ENCODE measurements around the gene NAA25. TPM values are rescaled to one million over a fixed set of nuclear protein-coding genes. Genes with fewer than 3 reads are reported as not detected.

Gene NAA25
- total RNA-seq, 6 experiments from 2014 or later, result 9.7 to 11.8 (median 10.8) TPM

GRCh38 chr12:112126000-112126438, 17.4 kb upstream of the NAA25 start:
- ATAC-seq (no peak), DNase-seq (no peak)
- peak overlapping the region; percentile 83 to 98 (median 87) for H3K4me3 ChIP-seq
- H3K27ac ChIP-seq, result peak overlapping the region; percentile 69 to 84 (median 71)
- 3% methylated on average over 14 of the region's 25 CpGs for WGBS (ENCODE audit: insufficient coverage, low coverage, low lambda C conversion rate, missing lambda C conversion rate)
- H3K9me3 ChIP-seq, result no peaks in the 10 kb centered on the region
- intact Hi-C loops (cut with DNase I), result no loop called here
- H3K36me3 ChIP-seq, result no peaks in the 10 kb centered on the region
- TF ChIP-seq CTCF (IDR thresholded peaks at IDR 0.05) (no peak), POLR2A (IDR thresholded peaks at IDR 0.05) (no peak)
- H3K4me1 ChIP-seq, result peaks cover 0 to 37% (median 16%) of the 10 kb centered on the region in 4 donors
- H3K27me3 ChIP-seq, result no peaks in the 10 kb centered on the region

- intact Hi-C loops (cut with DNase I), result no loop called here
- Histone ChIP-seq H3K4me1 (peaks cover 0 to 31% (median 13%) of the 10 kb centered on the region in 4 donors), H3K27ac (peak within 1 kb of the TSS; percentile 69 to 84 (median 71)), H3K4me3 (peak within 1 kb of the TSS; percentile 83 to 98 (median 87)), H3K27me3 (no peaks in the 10 kb centered on the region), H3K9me3 (no peaks in the 10 kb centered on the region), H3K36me3 (no peaks in the 10 kb centered on the region)
- DNase-seq (peak; percentile 98), ATAC-seq (peak; percentile 98 to 100 (median 99))
- TF ChIP-seq POLR2A (IDR thresholded peaks at IDR 0.05) (peak; percentile 97), CTCF (IDR thresholded peaks at IDR 0.05) (no peak)
- 0% methylated on average over 4 of the region's 63 CpGs for WGBS (ENCODE audit: insufficient coverage, low coverage, low lambda C conversion rate, missing lambda C conversion rate)
Observed at GRCh38 chr12:112125250-112125999, 16.8 kb upstream of the NAA25 start, which contains the start of gene TRAFD1. TRAFD1 (plus strand) TSS chr12:112125560; CDS start chr12:112130523, 4,963 bp downstream.

- intact Hi-C loops (cut with DNase I), result no loop called here
- no peak for TF ChIP-seq CTCF (IDR thresholded peaks at IDR 0.05)
- no peak for TF ChIP-seq POLR2A (IDR thresholded peaks at IDR 0.05)
- no peak for ATAC-seq
- H3K4me3 ChIP-seq, result peak overlapping the region in 1 of 3 donors; percentile 98
- H3K4me1 ChIP-seq, result peaks cover 0 to 26% (median 10%) of the 10 kb centered on the region in 4 donors
- H3K27me3 ChIP-seq, result no peaks in the 10 kb centered on the region
- no peak overlapping the region for H3K27ac ChIP-seq
- no peak for DNase-seq
- no peaks in the 10 kb centered on the region for H3K36me3 ChIP-seq
- 0% methylated on average over 1 of the region's 1 CpG for WGBS (ENCODE audit: insufficient coverage, low coverage, low lambda C conversion rate, missing lambda C conversion rate)
- no peaks in the 10 kb centered on the region for H3K9me3 ChIP-seq
Observed at GRCh38 chr12:112124918-112125249, 16.3 kb upstream of the NAA25 start.

- H3K4me1 ChIP-seq, result peaks cover 0 to 17% (median 8%) of the 10 kb centered on the region in 4 donors
- no peaks in the 10 kb centered on the region for H3K9me3 ChIP-seq
- ATAC-seq (peak; percentile 5 to 40 (median 15)), DNase-seq (no peak)
- H3K27me3 ChIP-seq, result no peaks in the 10 kb centered on the region
- peak overlapping the region in 1 of 3 donors; percentile 9 for H3K27ac ChIP-seq
- no peaks in the 10 kb centered on the region for H3K36me3 ChIP-seq
- intact Hi-C loops (cut with DNase I), result no loop called here
- WGBS (ENCODE audit: insufficient coverage, low coverage, low lambda C conversion rate, missing lambda C conversion rate), result 48% methylated on average over 11 of the region's 12 CpGs
- TF ChIP-seq POLR2A (IDR thresholded peaks at IDR 0.05) (no peak), CTCF (IDR thresholded peaks at IDR 0.05) (no peak)
- no peak overlapping the region for H3K4me3 ChIP-seq
Observed at GRCh38 chr12:112122823-112123690, 14.5 kb upstream of the NAA25 start.

All from right lobe of liver (tissue), 6 donors.